Measurements from ENCODE around the gene NCAPD2. TPM values are rescaled to one million over a fixed set of nuclear protein-coding genes. Genes with fewer than 3 reads are reported as not detected.

NCAPD2 gene
- total and polyA plus RNA-seq, 2 donors (not counting 3 experiments of a cell fraction or from before 2014, with no cell fraction given): 41.8 to 90.1 TPM

GRCh38 chr12:6560501-6561205 lies 66.8 kb downstream of the NCAPD2 start:
- FAIRE-seq (no peak), DNase-seq (ENCODE audit: low read depth, low spot score) (no peak)
- TF ChIP-seq POLR2AphosphoS5 (IDR thresholded peaks at IDR 0.05; ENCODE audit: insufficient read depth, low read depth, low read length) (no peak), GATA2 (IDR thresholded peaks at IDR 0.05; ENCODE audit: insufficient read depth, insufficient read length, low read depth, low read length) (no peak), MAX (IDR thresholded peaks at IDR 0.05; ENCODE audit: insufficient read depth, insufficient read length) (no peak), CTCF (IDR thresholded peaks at IDR 0.05; ENCODE audit: extremely low read depth in 1 of 2, insufficient read depth in 1 of 2, low read depth in 1 of 2, low read length in 2 of 2) (no peak), JUN (IDR thresholded peaks at IDR 0.05; ENCODE audit: borderline replicate concordance, insufficient read depth, insufficient read length, low read depth) (no peak), EZH2 (IDR thresholded peaks at IDR 0.05; ENCODE audit: borderline replicate concordance, low read depth, low read length, severe bottlenecking) (no peak), FOS (IDR thresholded peaks at IDR 0.05; ENCODE audit: borderline replicate concordance, insufficient read depth, low read length) (no peak), POLR2A (IDR thresholded peaks at IDR 0.05; ENCODE audit: low read depth, low read length) (no peak), MYC (IDR thresholded peaks at IDR 0.05; ENCODE audit: low read depth, low read length) (no peak)
- no peak overlapping the region for H2AFZ ChIP-seq (ENCODE audit: low read depth, low read length)
- no peaks in the 10 kb centered on the region for H3K4me1 ChIP-seq (ENCODE audit: control insufficient read depth, extremely low read depth, insufficient read depth, low read length)
- POLR2A ChIA-PET: no interaction called here
- H3K9ac ChIP-seq (replicated peaks; ENCODE audit: extremely low read depth, insufficient read depth, low read length): no peak overlapping the region
- H3K9me3 ChIP-seq (replicated peaks; ENCODE audit: control insufficient read depth, insufficient read depth, low read length): no peaks in the 10 kb centered on the region
- intact Hi-C loops (cut with micrococcal nuclease): no loop called here
- H3K4me3 ChIP-seq (replicated peaks in 1 of 3; ENCODE audit: insufficient read depth in 1 of 3, low read depth in 1 of 3, low read length in 3 of 3): no peak overlapping the region
- H3K36me3 ChIP-seq (ENCODE audit: control insufficient read depth in 2 of 2, extremely low read depth in 1 of 2, insufficient read depth in 2 of 2, low read length in 2 of 2): peaks cover 22 to 42% of the 10 kb centered on the region in 2 experiments
- no peak overlapping the region for H3K4me2 ChIP-seq (ENCODE audit: insufficient read depth, low read length)
- no peaks in the 10 kb centered on the region for H4K20me1 ChIP-seq (replicated peaks; ENCODE audit: control insufficient read depth, extremely low read depth, insufficient read depth, low read length)
- no peaks in the 10 kb centered on the region for H3K27me3 ChIP-seq (ENCODE audit: control insufficient read depth in 2 of 2, insufficient read depth in 2 of 2, low read length in 2 of 2)
- no peak overlapping the region for H3K27ac ChIP-seq (ENCODE audit: insufficient read depth, low read depth, low read length)
- dilution Hi-C loops (cut with MboI; ENCODE audit: extremely low pct_ligation_motif_present, low sequenced_read_pairs): no loop called here
- peaks cover 7% of the 10 kb centered on the region for H3K79me2 ChIP-seq (ENCODE audit: control insufficient read depth, insufficient read depth, low read length)
- CTCF ChIA-PET: no interaction called here
- no TSS peak for BruUV-seq (replicated peaks)
- no peaks in the 10 kb centered on the region for H3K9me1 ChIP-seq (replicated peaks; ENCODE audit: control insufficient read depth, extremely low read depth, insufficient read depth, low read length)

Measured in endothelial cell of umbilical vein (primary cell).